ENCODE data around the gene AOPEP.

- TF ChIP-seq, protein P1, sequence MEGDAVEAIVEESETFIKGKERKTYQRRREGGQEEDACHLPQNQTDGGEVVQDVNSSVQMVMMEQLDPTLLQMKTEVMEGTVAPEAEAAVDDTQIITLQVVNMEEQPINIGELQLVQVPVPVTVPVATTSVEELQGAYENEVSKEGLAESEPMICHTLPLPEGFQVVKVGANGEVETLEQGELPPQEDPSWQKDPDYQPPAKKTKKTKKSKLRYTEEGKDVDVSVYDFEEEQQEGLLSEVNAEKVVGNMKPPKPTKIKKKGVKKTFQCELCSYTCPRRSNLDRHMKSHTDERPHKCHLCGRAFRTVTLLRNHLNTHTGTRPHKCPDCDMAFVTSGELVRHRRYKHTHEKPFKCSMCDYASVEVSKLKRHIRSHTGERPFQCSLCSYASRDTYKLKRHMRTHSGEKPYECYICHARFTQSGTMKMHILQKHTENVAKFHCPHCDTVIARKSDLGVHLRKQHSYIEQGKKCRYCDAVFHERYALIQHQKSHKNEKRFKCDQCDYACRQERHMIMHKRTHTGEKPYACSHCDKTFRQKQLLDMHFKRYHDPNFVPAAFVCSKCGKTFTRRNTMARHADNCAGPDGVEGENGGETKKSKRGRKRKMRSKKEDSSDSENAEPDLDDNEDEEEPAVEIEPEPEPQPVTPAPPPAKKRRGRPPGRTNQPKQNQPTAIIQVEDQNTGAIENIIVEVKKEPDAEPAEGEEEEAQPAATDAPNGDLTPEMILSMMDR (conservative IDR thresholded peaks at IDR 0.05 in 1 of 2, IDR thresholded peaks at IDR 0.05 in 1 of 2; ENCODE audit: low read depth in 1 of 2, low read length in 2 of 2), result peak; percentile 69 to 76
- TF ChIP-seq EZH2 (IDR thresholded peaks at IDR 0.05; ENCODE audit: low read length, missing control alignments), result no peak
Measured at GRCh38 chr9:94783102-94783682, 56.7 kb downstream of the AOPEP start.
